ENCODE measurements around the gene ABCA13. TPM values are rescaled to one million over a fixed set of nuclear protein-coding genes. Genes with fewer than 3 reads are reported as not detected.

ABCA13 gene
- total and polyA plus RNA-seq, 2 of the 4 experiments (the other 2 are of a cell fraction), result under 0.01 to 0.07 TPM

DNA sequence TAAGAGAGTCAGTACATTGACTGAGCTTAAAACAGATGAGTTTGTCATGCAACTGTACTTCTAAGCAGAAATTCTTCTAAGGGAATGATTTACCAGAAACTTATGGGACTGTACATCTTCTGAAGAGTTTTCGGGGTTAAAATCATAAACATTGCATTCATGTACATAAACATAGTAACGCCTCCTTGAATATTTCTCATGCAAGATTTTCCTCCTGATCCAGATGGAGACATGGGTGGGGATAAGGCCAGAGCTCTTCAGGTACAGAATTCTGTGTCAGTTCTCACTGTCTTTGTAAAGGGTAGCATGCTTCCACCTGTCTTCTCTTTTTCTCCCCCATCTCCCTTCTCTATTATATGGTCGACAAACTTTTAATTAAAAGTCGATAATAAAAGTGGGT, 335.3 kb downstream of the ABCA13 start:
- Histone ChIP-seq H3K27ac (ENCODE audit: insufficient read depth, low read length) (no peak overlapping the region), H3K4me1 (ENCODE audit: control insufficient read depth, insufficient read depth, low read length) (no peaks in the 10 kb centered on the region), H2AK9ac (replicated peaks; ENCODE audit: low read depth, low read length, poor library complexity) (no peak overlapping the region), H2AFZ (replicated peaks; ENCODE audit: low read length, poor library complexity) (no peak overlapping the region), H3K14ac (replicated peaks; ENCODE audit: low read depth, low read length) (no peak overlapping the region), H2BK20ac (ENCODE audit: low read depth, low read length) (no peak overlapping the region), H3K4ac (ENCODE audit: low read depth, low read length) (no peak overlapping the region), H3K36me3 (ENCODE audit: control insufficient read depth, insufficient read depth, low read length) (no peaks in the 10 kb centered on the region), H3K4me3 (ENCODE audit: insufficient read depth, low read depth, low read length) (no peak overlapping the region), H4K5ac (ENCODE audit: low read depth, low read length) (no peak overlapping the region), H3K79me1 (ENCODE audit: low read depth in 1 of 2, low read length in 2 of 2) (no peaks in the 10 kb centered on the region), H3K9me3 (ENCODE audit: control insufficient read depth, insufficient read depth, low read length) (no peaks in the 10 kb centered on the region), H3K18ac (ENCODE audit: low read depth, low read length) (no peak overlapping the region), H4K20me1 (ENCODE audit: insufficient read depth, low read length) (no peaks in the 10 kb centered on the region), H2BK120ac (ENCODE audit: low read depth, low read length) (no peak overlapping the region), H3K27me3 (ENCODE audit: control insufficient read depth, insufficient read depth, low read length) (peaks cover 2% of the 10 kb centered on the region; the same call in 1 of the 2 replicates), H3K4me2 (ENCODE audit: low read depth, low read length) (no peak overlapping the region), H2BK15ac (ENCODE audit: low read depth, low read length) (no peak overlapping the region), H3K9me1 (ENCODE audit: insufficient read depth, low read length) (no peaks in the 10 kb centered on the region), H3K9ac (ENCODE audit: low read depth, low read length) (no peak overlapping the region), H3K56ac (ENCODE audit: extremely low read depth, insufficient read depth, low read length) (no peak overlapping the region), H4K91ac (ENCODE audit: insufficient read depth, low read depth, low read length) (no peak overlapping the region), H4K8ac (ENCODE audit: low read depth in 2 of 2, low read length in 2 of 2) (no peak overlapping the region), H2BK5ac (ENCODE audit: low read depth, low read length, poor library complexity, severe bottlenecking) (no peak overlapping the region), H2AK5ac (ENCODE audit: low read depth, low read length) (no peak overlapping the region), H3K23ac (ENCODE audit: low read depth, low read length) (no peak overlapping the region)
- no TSS peak for BruUV-seq (replicated peaks)
- intact Hi-C loops (cut with micrococcal nuclease) (no loop called here), in situ Hi-C loops (cut with MboI; ENCODE audit: low sequenced_read_pairs) (no loop called here), dilution Hi-C loops (cut with HindIII; ENCODE audit: low sequenced_read_pairs, unreplicated experiment) (no loop called here)
- no peak for TF ChIP-seq BHLHE40 (IDR thresholded peaks at IDR 0.05; ENCODE audit: low read depth, low read length)
- TF ChIP-seq NFE2L2 (IDR thresholded peaks at IDR 0.05; ENCODE audit: low read depth, low read length), result no peak
- TF ChIP-seq CEBPB (IDR thresholded peaks at IDR 0.05; ENCODE audit: low read depth, low read length), result no peak
- TF ChIP-seq SMC3 (IDR thresholded peaks at IDR 0.05; ENCODE audit: low read depth, low read length), result no peak
- TF ChIP-seq, protein P1, sequence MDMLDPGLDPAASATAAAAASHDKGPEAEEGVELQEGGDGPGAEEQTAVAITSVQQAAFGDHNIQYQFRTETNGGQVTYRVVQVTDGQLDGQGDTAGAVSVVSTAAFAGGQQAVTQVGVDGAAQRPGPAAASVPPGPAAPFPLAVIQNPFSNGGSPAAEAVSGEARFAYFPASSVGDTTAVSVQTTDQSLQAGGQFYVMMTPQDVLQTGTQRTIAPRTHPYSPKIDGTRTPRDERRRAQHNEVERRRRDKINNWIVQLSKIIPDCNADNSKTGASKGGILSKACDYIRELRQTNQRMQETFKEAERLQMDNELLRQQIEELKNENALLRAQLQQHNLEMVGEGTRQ (IDR thresholded peaks at IDR 0.05; ENCODE audit: low read depth, low read length), result no peak
- no peak for DNase-seq
- ATAC-seq (ENCODE audit: low read depth), result no peak
- WGBS, 2 experiments (ENCODE audit: extremely low coverage in 2 of 2, insufficient read length in 1 of 2), result no CpG with 5 or more reads among the region's 4 CpGs
- ChIA-PET CTCF (no interaction called here), POLR2A (ENCODE audit: unreplicated experiment) (no interaction called here)
